Astrocyte (in vitro differentiated cells and primary cell): ENCODE measurements around the gene SUPT7L.

Experiments
- CTCF ChIP-seq: IDR thresholded peaks from 2 replicates; pipeline ENCODE4 v1.5.1; 2011; ENCODE audit warnings: low read depth, mild to moderate bottlenecking, inconsistent platforms, low read length, moderate library complexity; ENCODE audit not compliant: insufficient read depth
- EZH2 ChIP-seq: IDR thresholded peaks from 2 replicates; pipeline ENCODE4 v1.6.1; 2012; ENCODE audit warnings: mild to moderate bottlenecking, low read length, inconsistent platforms; ENCODE audit not compliant: insufficient read depth

- no peak for TF ChIP-seq CTCF
- TF ChIP-seq EZH2 = no peak
These were observed 41.0 kb upstream of the SUPT7L start for GRCh38 chr2:27704342-27704876.
